B cell (primary cell): Measurements from ENCODE around the gene VAC14. TPM values are rescaled to one million over a fixed set of nuclear protein-coding genes. Genes with fewer than 3 reads are reported as not detected.

Experiments used
- ATAC-seq: fragments of 200-7000 bp; cut with Tn5 transposase; one replicate; pipeline ENCODE4 v1.10.0; 2021; ENCODE audit warnings: low read depth, mild to moderate bottlenecking, moderate number of reproducible peaks, moderate library complexity
- CTCF ChIA-PET: fragments of 350-600 bp; sonication (Branson Sonifier 250); formaldehyde crosslinking; loops from one replicate; lab custom pipeline; 2021; ENCODE audit warnings: antibody characterized with exemption, inconsistent platforms; lab: Charles Lee
- POLR2A ChIA-PET: fragments of 350-600 bp; sonication (Branson Sonifier 250); formaldehyde crosslinking; loops from one replicate; lab custom pipeline; 2021; ENCODE audit warnings: antibody characterized with exemption; lab: Charles Lee
- DNase-seq: peaks from one replicate; pipeline ENCODE4 v3.0.0; 2013
- H2AFZ ChIP-seq: 2 replicates; pipeline ENCODE4 v1.6.1; 2012; ENCODE audit warnings: mild to moderate bottlenecking, low read depth, low read length; ENCODE audit not compliant: insufficient read depth, poor library complexity, severe bottlenecking
- H3K27ac ChIP-seq, 2 donors: 1 replicate in 1 of 2; 2 replicates in 1 of 2; pipeline ENCODE4 v1.5.1; 2012 to 2013; ENCODE audit warnings: low read length in 2 of 2, mild to moderate bottlenecking in 2 of 2, moderate library complexity in 1 of 2
- H3K27me3 ChIP-seq, 4 experiments: fragments of 200-600 bp in 1 of 4; sonication (generic) in 1 of 4; replicated peaks in 1 of 4; 1 replicate in 2 of 4; 2 replicates in 2 of 4; pipeline versions ENCODE4 v1.6.1 to v1.7.0; 2013 to 2016; ENCODE audit warnings: low read length in 3 of 4, mild to moderate bottlenecking in 2 of 4, mixed read lengths in 1 of 4, moderate library complexity in 1 of 4; ENCODE audit not compliant: insufficient read depth in 4 of 4, control insufficient read depth in 3 of 4; ENCODE audit errors: control extremely low read depth in 1 of 4
- H3K36me3 ChIP-seq, 2 experiments: replicated peaks in 1 of 2; 1 replicate in 1 of 2; 2 replicates in 1 of 2; pipeline versions ENCODE4 v1.6.1 to v1.7.1; 2013; ENCODE audit warnings: low read length in 1 of 2; ENCODE audit not compliant: insufficient read depth in 2 of 2, control insufficient read depth in 1 of 2; ENCODE audit errors: control extremely low read depth in 1 of 2, extremely low read depth in 1 of 2
- H3K4me1 ChIP-seq, 2 donors: fragments of 200-600 bp in 1 of 2; sonication (generic) in 1 of 2; 1 replicate in 1 of 2; 2 replicates in 1 of 2; pipeline versions ENCODE4 v1.5.1 to v1.6.1; 2013 to 2017; ENCODE audit warnings: low read length in 2 of 2; ENCODE audit not compliant: control insufficient read depth in 2 of 2, insufficient read depth in 2 of 2
- H3K4me2 ChIP-seq: replicated peaks from 2 replicates; pipeline ENCODE3; 2012; ENCODE audit warnings: mild to moderate bottlenecking, low read depth, low read length; ENCODE audit not compliant: poor library complexity, severe bottlenecking
- H3K4me3 ChIP-seq, 5 experiments: fragments of 200-600 bp in 1 of 5; sonication (generic) in 1 of 5; 1 replicate in 3 of 5; 2 replicates in 2 of 5; pipeline versions ENCODE4 v1.5.1 to v1.7.0; 2011 to 2016; ENCODE audit warnings: low read length in 4 of 5, mild to moderate bottlenecking in 4 of 5, low read depth in 2 of 5, control low read depth in 1 of 5, moderate library complexity in 1 of 5; ENCODE audit not compliant: insufficient read depth in 1 of 5; ENCODE audit errors: control extremely low read depth in 1 of 5, extremely low read depth in 1 of 5
- H3K79me2 ChIP-seq: fragments of 200-600 bp; sonication (generic); one replicate; pipeline ENCODE4 v1.6.0; 2016; ENCODE audit warnings: low read length; ENCODE audit not compliant: control insufficient read depth, insufficient read depth
- H3K9ac ChIP-seq: fragments of 200-600 bp; sonication (generic); 2 replicates; pipeline ENCODE4 v1.6.1; 2017; ENCODE audit warnings: mild to moderate bottlenecking, low read length, moderate library complexity
- H3K9me3 ChIP-seq, 3 donors: one replicate each; pipeline versions ENCODE4 v1.6.1 to v1.7.1; 2013; ENCODE audit warnings: low read length in 2 of 3; ENCODE audit not compliant: control insufficient read depth in 2 of 3, insufficient read depth in 1 of 3; ENCODE audit errors: control extremely low read depth in 1 of 3
- H4K20me1 ChIP-seq: 2 replicates; pipeline ENCODE4 v1.6.0; 2012; ENCODE audit warnings: mild to moderate bottlenecking, low read length; ENCODE audit not compliant: insufficient read depth, control insufficient read depth, poor library complexity, severe bottlenecking
- H3K27ac Mint-ChIP-seq: one replicate; pipeline ENCODE4 v1.8.0; 2021; ENCODE audit warnings: mixed read lengths
- H3K27me3 Mint-ChIP-seq: one replicate; pipeline ENCODE4 v1.8.0; 2021; ENCODE audit warnings: mixed read lengths
- H3K4me1 Mint-ChIP-seq: one replicate; pipeline ENCODE4 v1.8.0; 2021; ENCODE audit warnings: mixed read lengths
- H3K4me3 Mint-ChIP-seq: one replicate; pipeline ENCODE4 v1.8.0; 2021; ENCODE audit warnings: mixed read lengths
- H3K9me3 Mint-ChIP-seq: one replicate; pipeline ENCODE4 v1.8.0; 2022; ENCODE audit warnings: mixed read lengths; ENCODE audit not compliant: insufficient read depth
- EZH2 ChIP-seq: IDR thresholded peaks from 2 replicates; pipeline ENCODE4 v1.6.1; 2012; ENCODE audit warnings: borderline replicate concordance, low read depth, mild to moderate bottlenecking, moderate library complexity, low read length; ENCODE audit not compliant: insufficient read depth, poor library complexity, severe bottlenecking
- WGBS: methylation state at CpG from one replicate; pipeline ENCODE4 v1.1.5; 2013; ENCODE audit warnings: missing lambda C conversion rate; ENCODE audit not compliant: insufficient coverage; 5-methylcytosine and 5-hydroxymethylcytosine counted together
- intact Hi-C: fragments of 100-400 bp; cut with micrococcal nuclease; formaldehyde crosslinking; loops from one replicate; pipeline ENCODE4 v1.10.0; 2022
- polyA plus RNA-seq: library from polyadenylated mRNA; depleted of rRNA; stranded (reverse); fragments of >200 nt; gene quantifications from 2 replicates; pipeline ENCODE4 v1.2.3, GENCODE V29; 2012
- total RNA-seq, 2 donors: library from RNA; stranded (reverse); fragments of 120-200 nt in 1 of 2; gene quantifications; 1 replicate in 1 of 2; 2 replicates in 1 of 2; pipeline versions ENCODE4 v1.2.3 to v1.2.4, GENCODE V29; 2013 to 2022
- TF ChIP-seq, protein P1 (sequence below): fragments of 200-600 bp; IDR thresholded peaks from one replicate; pipeline ENCODE4 v1.8.0; 2022; ENCODE audit warnings: antibody characterized with exemption, mild to moderate bottlenecking

The VAC14 gene
- total and polyA plus RNA-seq, 2 donors (not counting 1 experiment from before 2014, with no cell fraction given): 42.6 to 64.7 TPM

GRCh38 chr16:70676675-70677498 lies 124.1 kb downstream of the VAC14 start:
- H3K4me1 Mint-ChIP-seq: no peaks in the 10 kb centered on the region
- no peak for ATAC-seq
- TF ChIP-seq EZH2: no peak
- TF ChIP-seq, protein P1, sequence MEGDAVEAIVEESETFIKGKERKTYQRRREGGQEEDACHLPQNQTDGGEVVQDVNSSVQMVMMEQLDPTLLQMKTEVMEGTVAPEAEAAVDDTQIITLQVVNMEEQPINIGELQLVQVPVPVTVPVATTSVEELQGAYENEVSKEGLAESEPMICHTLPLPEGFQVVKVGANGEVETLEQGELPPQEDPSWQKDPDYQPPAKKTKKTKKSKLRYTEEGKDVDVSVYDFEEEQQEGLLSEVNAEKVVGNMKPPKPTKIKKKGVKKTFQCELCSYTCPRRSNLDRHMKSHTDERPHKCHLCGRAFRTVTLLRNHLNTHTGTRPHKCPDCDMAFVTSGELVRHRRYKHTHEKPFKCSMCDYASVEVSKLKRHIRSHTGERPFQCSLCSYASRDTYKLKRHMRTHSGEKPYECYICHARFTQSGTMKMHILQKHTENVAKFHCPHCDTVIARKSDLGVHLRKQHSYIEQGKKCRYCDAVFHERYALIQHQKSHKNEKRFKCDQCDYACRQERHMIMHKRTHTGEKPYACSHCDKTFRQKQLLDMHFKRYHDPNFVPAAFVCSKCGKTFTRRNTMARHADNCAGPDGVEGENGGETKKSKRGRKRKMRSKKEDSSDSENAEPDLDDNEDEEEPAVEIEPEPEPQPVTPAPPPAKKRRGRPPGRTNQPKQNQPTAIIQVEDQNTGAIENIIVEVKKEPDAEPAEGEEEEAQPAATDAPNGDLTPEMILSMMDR: no peak
- Histone ChIP-seq H3K27ac (no peak overlapping the region), H4K20me1 (no peaks in the 10 kb centered on the region), H2AFZ (no peak overlapping the region), H3K9me3 (no peaks in the 10 kb centered on the region), H3K79me2 (no peaks in the 10 kb centered on the region), H3K36me3 (no peaks in the 10 kb centered on the region), H3K4me2 (no peak overlapping the region), H3K27me3 (no peaks in the 10 kb centered on the region), H3K4me1 (no peaks in the 10 kb centered on the region), H3K9ac (no peak overlapping the region), H3K4me3 (no peak overlapping the region)
- WGBS: 93% methylated on average over 10 of the region's 14 CpGs
- H3K27ac Mint-ChIP-seq: no peak overlapping the region
- DNase-seq: no peak
- H3K4me3 Mint-ChIP-seq: no peak overlapping the region
- CTCF ChIA-PET: no interaction called here
- intact Hi-C loops: no loop called here
- no peaks in the 10 kb centered on the region for H3K9me3 Mint-ChIP-seq
- POLR2A ChIA-PET: no interaction called here
- no peaks in the 10 kb centered on the region for H3K27me3 Mint-ChIP-seq

DNA sequence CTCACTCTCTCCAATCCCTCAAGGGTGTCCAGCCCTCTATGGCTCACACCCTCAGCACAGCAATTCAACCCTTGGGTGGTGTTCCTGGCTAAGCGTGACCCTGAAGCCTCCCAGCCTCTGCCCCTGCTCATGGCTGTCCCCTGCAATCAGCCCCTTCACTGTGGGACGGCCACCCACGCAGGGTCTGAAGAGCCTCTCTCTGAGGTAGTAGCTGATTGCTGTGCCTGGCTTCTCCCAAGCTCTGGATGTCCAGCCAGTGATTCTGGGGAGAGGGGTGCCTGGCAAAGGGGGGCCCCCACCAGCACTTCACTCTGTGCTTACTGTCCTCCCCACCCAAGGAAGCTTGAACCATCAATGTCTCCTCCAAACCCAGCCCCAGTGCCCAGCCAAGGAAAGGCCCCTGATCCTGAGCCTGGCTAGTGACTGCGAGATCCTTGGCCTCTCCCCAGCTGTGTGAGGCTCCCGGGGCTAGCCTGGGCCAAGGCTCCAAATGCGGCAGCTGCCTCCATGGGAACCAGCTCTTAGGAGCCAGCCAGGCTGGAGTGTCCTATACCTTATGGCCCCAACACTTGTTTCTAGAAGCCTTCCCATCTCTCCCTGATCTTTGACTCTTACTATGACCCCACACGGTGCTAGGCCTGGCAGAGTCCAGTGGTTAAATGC lies 125.0 kb downstream of the VAC14 start:
- Histone ChIP-seq H3K4me1 (no peaks in the 10 kb centered on the region), H4K20me1 (no peaks in the 10 kb centered on the region), H3K27ac (no peak overlapping the region), H3K36me3 (no peaks in the 10 kb centered on the region), H3K27me3 (no peaks in the 10 kb centered on the region), H3K4me3 (no peak overlapping the region), H3K4me2 (no peak overlapping the region), H3K9ac (no peak overlapping the region), H2AFZ (no peak overlapping the region), H3K79me2 (no peaks in the 10 kb centered on the region), H3K9me3 (no peaks in the 10 kb centered on the region)
- Mint-ChIP-seq H3K27me3 (no peaks in the 10 kb centered on the region), H3K27ac (no peak overlapping the region), H3K9me3 (no peaks in the 10 kb centered on the region), H3K4me3 (no peak overlapping the region), H3K4me1 (no peaks in the 10 kb centered on the region)
- CTCF ChIA-PET: interaction anchor here (0.6 kb wide), 1 partner anchor 314 kb away, joined by 3 read pairs; no protein-coding TSS in a partner anchor
- ATAC-seq (no peak), DNase-seq (no peak)
- TF ChIP-seq, protein P1: no peak
- TF ChIP-seq EZH2: no peak
- intact Hi-C loops: no loop called here
- 87% methylated on average over 6 of the region's 7 CpGs for WGBS
- POLR2A ChIA-PET: no interaction called here
